T-helper 17 cell (primary cell): ENCODE measurements around the gene APIP. TPM values are rescaled to one million over a fixed set of nuclear protein-coding genes. Genes with fewer than 3 reads are reported as not detected.
A peak's percentile ranks its signal among the peaks of the same experiment; 100 is the strongest.
"Not testable (repeated sequence)": the region's sequence is repeated elsewhere in the genome, so short reads cannot be mapped to it uniquely, and the experiment has no call there.

Source experiments
- ATAC-seq: fragments of 150-1000 bp; cut with Tn5 transposase; 2 replicates; pipeline ENCODE4 v1.10.0; 2021; ENCODE audit warnings: mild to moderate bottlenecking, moderate library complexity
- DNase-seq, 3 donors: peaks; one replicate each; pipeline versions ENCODE4 v3.0.0 to v3.0.0-alpha.2; 2020 to 2021
- H3K9me3 ChIP-seq: one replicate; pipeline ENCODE4 v1.7.0; 2013; ENCODE audit warnings: low read length, mild to moderate bottlenecking; ENCODE audit not compliant: control insufficient read depth, poor library complexity, severe bottlenecking
- H3K27ac Mint-ChIP-seq: one replicate; pipeline ENCODE4 v1.8.0; 2022; ENCODE audit warnings: mild to moderate bottlenecking, moderate library complexity, mixed read lengths
- H3K27me3 Mint-ChIP-seq: one replicate; pipeline ENCODE4 v1.8.0; 2022; ENCODE audit warnings: mixed read lengths
- H3K36me3 Mint-ChIP-seq: one replicate; pipeline ENCODE4 v1.8.0; 2022; ENCODE audit warnings: low read depth, mixed read lengths
- H3K4me1 Mint-ChIP-seq: one replicate; pipeline ENCODE4 v1.8.0; 2022; ENCODE audit warnings: mild to moderate bottlenecking, mixed read lengths
- H3K4me3 Mint-ChIP-seq: one replicate; pipeline ENCODE4 v1.8.0; 2022; ENCODE audit warnings: mild to moderate bottlenecking, moderate library complexity, mixed read lengths
- total RNA-seq, 4 donors: library from RNA in 2 of 4; stranded (reverse) in 2 of 4; gene quantifications; one replicate each; pipeline ENCODE4 v1.2.3 and lab custom pipeline; 2022 to 2026

APIP gene
- total RNA-seq, 2 donors from 2014 or later = 6.4 to 8.4 TPM

DNA sequence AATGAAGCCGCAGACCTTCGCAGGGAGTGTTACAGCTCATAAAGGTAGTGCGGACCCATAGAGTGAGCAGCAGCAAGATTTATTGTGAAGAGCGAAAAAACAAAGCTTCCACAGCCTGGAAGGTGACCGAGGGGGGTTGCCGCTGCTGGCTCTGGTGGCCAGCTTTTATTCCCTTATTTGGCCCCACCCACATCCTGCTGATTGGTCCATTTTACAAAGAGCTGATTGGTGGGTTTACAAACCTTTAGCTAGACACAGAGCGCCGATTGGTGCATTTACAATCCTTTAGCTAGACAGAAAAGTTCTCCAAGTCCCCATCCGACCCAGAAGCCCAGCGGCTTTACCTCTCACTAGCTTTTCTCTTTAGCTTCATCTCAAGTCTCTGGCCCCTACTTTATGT lies 2.6 kb downstream of the APIP start:
- H3K27ac Mint-ChIP-seq = peak overlapping the region; percentile 39
- H3K4me1 Mint-ChIP-seq = peaks cover 39% of the 10 kb centered on the region

DNA sequence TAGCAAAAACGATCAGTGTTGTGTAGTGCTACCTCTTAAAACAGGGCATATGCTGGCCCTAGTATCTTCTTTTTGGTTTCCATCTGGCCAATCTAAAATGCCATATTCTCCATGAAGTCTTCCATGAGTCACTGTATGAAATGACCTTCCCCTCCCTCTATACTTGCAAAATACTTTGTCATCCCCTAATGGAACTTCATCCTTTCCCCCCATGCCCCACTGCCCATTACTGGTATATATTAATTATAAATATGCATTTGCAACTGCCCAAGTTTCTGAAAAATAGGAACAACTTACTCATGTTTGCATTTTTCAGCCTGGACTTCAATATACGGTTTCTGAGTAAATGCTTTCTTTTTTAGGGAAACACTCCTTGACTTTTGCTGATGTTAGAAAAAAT lies 4.5 kb downstream of the APIP start:
- no peaks in the 10 kb centered on the region for H3K9me3 ChIP-seq
- H3K36me3 Mint-ChIP-seq = peaks cover 7% of the 10 kb centered on the region
- no peaks in the 10 kb centered on the region for H3K27me3 Mint-ChIP-seq
- no peak overlapping the region for H3K27ac Mint-ChIP-seq
- ATAC-seq (no peak), DNase-seq (no peak)
- H3K4me3 Mint-ChIP-seq = no peak overlapping the region
- H3K4me1 Mint-ChIP-seq = peaks cover 25% of the 10 kb centered on the region

More for the DNA sequence above, 2.6 kb downstream of the APIP start:
- H3K36me3 Mint-ChIP-seq, ATAC-seq, H3K4me3 Mint-ChIP-seq, H3K27me3 Mint-ChIP-seq, H3K9me3 ChIP-seq, DNase-seq: not testable (repeated sequence)

GRCh38 chr11:34910817-34911216 lies 5.4 kb downstream of the APIP start:
- H3K27me3 Mint-ChIP-seq = no peaks in the 10 kb centered on the region
- H3K27ac Mint-ChIP-seq = no peak overlapping the region
- DNase-seq (no peak), ATAC-seq (no peak)
- no peak overlapping the region for H3K4me3 Mint-ChIP-seq
- H3K9me3 ChIP-seq = no peaks in the 10 kb centered on the region
- H3K36me3 Mint-ChIP-seq = peaks cover 7% of the 10 kb centered on the region
- H3K4me1 Mint-ChIP-seq = peaks cover 24% of the 10 kb centered on the region

GRCh38 chr11:34909955-34910354 lies 6.2 kb downstream of the APIP start:
- H3K4me3 Mint-ChIP-seq = no peak overlapping the region
- no peaks in the 10 kb centered on the region for H3K9me3 ChIP-seq
- ATAC-seq = no peak
- H3K4me1 Mint-ChIP-seq = peaks cover 21% of the 10 kb centered on the region
- no peak for DNase-seq
- H3K27me3 Mint-ChIP-seq = no peaks in the 10 kb centered on the region
- H3K36me3 Mint-ChIP-seq = peaks cover 7% of the 10 kb centered on the region
- H3K27ac Mint-ChIP-seq = no peak overlapping the region

- H3K4me3 Mint-ChIP-seq = no peak overlapping the region
- peaks cover 7% of the 10 kb centered on the region for H3K36me3 Mint-ChIP-seq
- no peaks in the 10 kb centered on the region for H3K9me3 ChIP-seq
- no peaks in the 10 kb centered on the region for H3K27me3 Mint-ChIP-seq
- ATAC-seq (no peak), DNase-seq (no peak)
- no peak overlapping the region for H3K27ac Mint-ChIP-seq
- H3K4me1 Mint-ChIP-seq = peaks cover 23% of the 10 kb centered on the region
Measured at GRCh38 chr11:34909415-34909814, 6.8 kb downstream of the APIP start.

GRCh38 chr11:34907934-34908593 lies 8.1 kb downstream of the APIP start:
- H3K4me3 Mint-ChIP-seq = no peak overlapping the region
- no peaks in the 10 kb centered on the region for H3K27me3 Mint-ChIP-seq
- no peak for DNase-seq
- peaks cover 15% of the 10 kb centered on the region for H3K4me1 Mint-ChIP-seq
- no peak for ATAC-seq
- no peaks in the 10 kb centered on the region for H3K9me3 ChIP-seq
- H3K36me3 Mint-ChIP-seq = peaks cover 3% of the 10 kb centered on the region
- H3K27ac Mint-ChIP-seq = no peak overlapping the region

GRCh38 chr11:34905666-34906065 lies 10.5 kb downstream of the APIP start:
- Mint-ChIP-seq H3K4me3 (no peak overlapping the region), H3K27ac (no peak overlapping the region), H3K36me3 (no peaks in the 10 kb centered on the region), H3K27me3 (no peaks in the 10 kb centered on the region), H3K4me1 (peaks cover 10% of the 10 kb centered on the region)
- no peak for ATAC-seq
- H3K9me3 ChIP-seq = no peaks in the 10 kb centered on the region
- DNase-seq = no peak

- H3K4me3 Mint-ChIP-seq = no peak overlapping the region
- peaks cover 5% of the 10 kb centered on the region for H3K9me3 ChIP-seq
- DNase-seq (no peak), ATAC-seq (no peak)
- H3K27me3 Mint-ChIP-seq = no peaks in the 10 kb centered on the region
- H3K4me1 Mint-ChIP-seq = peaks cover 10% of the 10 kb centered on the region
- H3K27ac Mint-ChIP-seq = no peak overlapping the region
- H3K36me3 Mint-ChIP-seq = no peaks in the 10 kb centered on the region
Measured at GRCh38 chr11:34904421-34904955, 11.7 kb downstream of the APIP start.

GRCh38 chr11:34899633-34900016 lies 16.6 kb downstream of the APIP start:
- H3K9me3 ChIP-seq = peaks cover 5% of the 10 kb centered on the region
- ATAC-seq = no peak
- Mint-ChIP-seq H3K4me3 (no peak overlapping the region), H3K36me3 (peaks cover 7% of the 10 kb centered on the region), H3K27ac (no peak overlapping the region), H3K27me3 (no peaks in the 10 kb centered on the region), H3K4me1 (peaks cover 3% of the 10 kb centered on the region)
- DNase-seq = no peak

- no peak overlapping the region for H3K4me3 Mint-ChIP-seq
- ATAC-seq (no peak), DNase-seq (no peak)
- H3K27me3 Mint-ChIP-seq = no peaks in the 10 kb centered on the region
- no peaks in the 10 kb centered on the region for H3K4me1 Mint-ChIP-seq
- H3K9me3 ChIP-seq = peaks cover 5% of the 10 kb centered on the region
- H3K36me3 Mint-ChIP-seq = peaks cover 7% of the 10 kb centered on the region
- H3K27ac Mint-ChIP-seq = no peak overlapping the region
Measured at GRCh38 chr11:34898474-34898873, 17.7 kb downstream of the APIP start.

DNA sequence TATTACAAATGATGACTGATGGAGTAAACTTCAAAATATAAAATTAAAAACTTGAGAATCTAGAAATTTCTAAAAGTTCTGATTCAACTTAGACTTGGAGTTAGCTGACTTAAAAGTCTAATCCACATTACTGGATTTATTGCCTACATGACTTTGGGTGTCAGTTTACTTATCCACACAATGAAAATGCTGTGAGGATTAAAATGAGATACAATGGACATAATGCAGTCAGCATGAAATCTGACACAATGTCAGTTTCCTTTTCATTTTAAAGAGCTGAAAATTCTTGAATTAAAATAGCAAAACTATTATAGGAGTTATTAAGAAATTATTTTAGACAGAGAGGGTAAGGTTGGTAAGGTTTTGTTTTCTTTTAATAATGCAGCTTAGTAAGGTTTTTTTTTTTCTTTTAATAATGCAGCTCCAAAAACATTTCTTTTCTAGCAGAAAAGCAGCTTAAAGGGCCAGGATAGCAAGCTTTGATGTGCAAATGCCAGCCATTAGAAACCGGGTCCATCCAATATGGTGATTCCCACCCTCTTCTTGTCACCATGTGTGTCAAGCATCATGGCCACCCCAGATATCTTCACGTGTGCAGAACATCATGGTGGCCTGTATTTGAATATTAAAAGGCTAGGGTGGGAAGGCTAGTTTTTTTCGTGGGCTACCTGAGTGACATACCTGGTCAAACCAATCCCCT lies 18.9 kb downstream of the APIP start:
- H3K9me3 ChIP-seq = peaks cover 5% of the 10 kb centered on the region
- no peak for ATAC-seq
- peaks cover 7% of the 10 kb centered on the region for H3K36me3 Mint-ChIP-seq

DNA sequence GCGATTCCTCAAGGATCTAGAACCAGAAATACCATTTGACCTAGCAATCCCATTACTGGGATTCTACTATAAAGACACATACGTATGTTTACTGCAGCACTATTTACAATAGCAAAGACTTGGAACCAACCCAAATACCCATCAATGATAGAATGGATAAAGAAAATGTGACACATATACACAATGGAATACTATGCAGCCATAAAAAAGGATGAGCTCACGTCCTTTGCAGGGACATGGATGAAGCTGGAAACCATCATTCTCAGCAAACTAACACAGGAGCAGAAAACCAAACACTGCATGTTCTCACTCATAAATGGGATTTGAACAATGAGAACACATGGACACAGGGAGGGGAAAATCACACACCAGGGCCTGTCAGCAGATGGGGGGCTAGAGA lies 20.0 kb downstream of the APIP start:
- H3K4me3 Mint-ChIP-seq, H3K36me3 Mint-ChIP-seq: not testable (repeated sequence)

More for the DNA sequence above, 18.9 kb downstream of the APIP start:
- H3K27me3 Mint-ChIP-seq = no peaks in the 10 kb centered on the region
- DNase-seq = no peak
- no peaks in the 10 kb centered on the region for H3K4me1 Mint-ChIP-seq
- H3K27ac Mint-ChIP-seq = no peak overlapping the region
- H3K4me3 Mint-ChIP-seq = no peak overlapping the region

DNA sequence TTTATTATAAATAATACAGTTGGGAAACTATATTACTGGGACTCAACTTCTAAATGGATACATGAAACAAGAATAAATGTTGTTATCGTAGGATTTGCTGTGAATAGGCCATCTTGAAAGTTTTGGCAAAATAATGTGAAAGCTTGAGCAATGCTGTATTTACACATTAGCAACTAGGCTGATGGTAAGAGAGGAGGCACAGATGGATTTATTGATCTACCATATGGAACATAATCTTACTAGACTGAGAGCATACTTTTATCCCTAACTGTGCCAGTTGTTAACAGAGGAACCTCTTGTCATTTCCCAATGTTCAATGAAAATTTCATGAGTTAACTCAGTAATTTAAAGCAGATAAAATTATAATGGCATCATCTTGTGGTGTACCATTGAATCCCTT lies 22.8 kb downstream of the APIP start:
- DNase-seq = no peak
- peaks cover 5% of the 10 kb centered on the region for H3K36me3 Mint-ChIP-seq
- H3K4me1 Mint-ChIP-seq = no peaks in the 10 kb centered on the region
- no peak overlapping the region for H3K27ac Mint-ChIP-seq
- no peaks in the 10 kb centered on the region for H3K27me3 Mint-ChIP-seq
- H3K9me3 ChIP-seq = no peaks in the 10 kb centered on the region
- no peak for ATAC-seq
- no peak overlapping the region for H3K4me3 Mint-ChIP-seq

More for the DNA sequence above, 20.0 kb downstream of the APIP start:
- not testable (repeated sequence) for H3K27me3 Mint-ChIP-seq, H3K4me1 Mint-ChIP-seq, DNase-seq, H3K27ac Mint-ChIP-seq, ATAC-seq, H3K9me3 ChIP-seq

DNA sequence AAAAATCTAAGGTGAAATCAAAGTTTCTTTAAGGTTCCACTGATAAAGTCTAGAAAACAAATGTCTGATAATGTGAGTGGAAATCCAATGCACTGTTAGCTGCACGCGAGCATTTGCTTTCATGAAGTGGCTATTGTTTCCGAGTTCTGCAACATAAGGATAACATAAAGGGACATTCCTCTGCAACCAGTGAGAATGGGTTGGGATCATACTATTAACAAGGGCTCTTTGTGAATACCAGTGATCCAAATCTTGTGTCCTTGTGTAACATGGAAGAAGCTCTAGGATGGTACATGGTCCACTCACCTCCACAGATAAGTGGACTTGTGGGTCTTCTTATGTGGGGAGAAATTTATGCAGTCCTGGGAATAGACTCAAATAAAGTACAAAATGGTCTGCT lies 24.6 kb downstream of the APIP start:
- H3K27me3 Mint-ChIP-seq = no peaks in the 10 kb centered on the region
- H3K9me3 ChIP-seq = no peaks in the 10 kb centered on the region
- ATAC-seq (no peak), DNase-seq (no peak)
- H3K36me3 Mint-ChIP-seq = peaks cover 8% of the 10 kb centered on the region
- no peak overlapping the region for H3K4me3 Mint-ChIP-seq
- H3K27ac Mint-ChIP-seq = no peak overlapping the region
- H3K4me1 Mint-ChIP-seq = peaks cover 2% of the 10 kb centered on the region
